Osteoblast (primary cell): Measurements from ENCODE around the gene COLQ. TPM values are rescaled to one million over a fixed set of nuclear protein-coding genes. Genes with fewer than 3 reads are reported as not detected.

Experiments used
- DNase-seq: peaks from one replicate; pipeline ENCODE4 v3.0.0; 2011; ENCODE audit warnings: low spot score, mixed read lengths; ENCODE audit not compliant: insufficient read length; ENCODE audit errors: missing footprints
- H2AFZ ChIP-seq: 2 replicates; pipeline ENCODE4 v1.6.0; 2011; ENCODE audit warnings: mild to moderate bottlenecking, low read length
- H3K27ac ChIP-seq: 2 replicates; pipeline ENCODE4 v1.5.1; 2011; ENCODE audit warnings: mild to moderate bottlenecking, low read depth, low read length, moderate library complexity
- H3K27me3 ChIP-seq: 2 replicates; pipeline ENCODE4 v1.6.0; 2012; ENCODE audit warnings: mild to moderate bottlenecking, control low read depth, inconsistent platforms, low read length, moderate library complexity; ENCODE audit not compliant: insufficient read depth
- H3K36me3 ChIP-seq: 2 replicates; pipeline ENCODE4 v1.5.1; 2011; ENCODE audit warnings: mild to moderate bottlenecking, low read length, control low read depth, moderate library complexity; ENCODE audit not compliant: insufficient read depth
- H3K4me1 ChIP-seq: 2 replicates; pipeline ENCODE4 v1.5.1; 2011; ENCODE audit warnings: mild to moderate bottlenecking, low read length, control low read depth, moderate library complexity; ENCODE audit not compliant: insufficient read depth
- H3K4me2 ChIP-seq: 2 replicates; pipeline ENCODE4 v1.6.0; 2011; ENCODE audit warnings: mild to moderate bottlenecking, low read length; ENCODE audit not compliant: insufficient read depth
- H3K4me3 ChIP-seq: fragments of 200-600 bp; sonication (generic); 3 replicates; pipeline ENCODE4 v1.5.1; 2012; ENCODE audit warnings: mild to moderate bottlenecking, low read length, inconsistent platforms; ENCODE audit not compliant: insufficient read depth
- H3K79me2 ChIP-seq: 2 replicates; pipeline ENCODE4 v1.6.0; 2012; ENCODE audit warnings: mild to moderate bottlenecking, low read length, control low read depth, inconsistent platforms; ENCODE audit not compliant: insufficient read depth
- H3K9me3 ChIP-seq: 2 replicates; pipeline ENCODE4 v1.5.1; 2011; ENCODE audit warnings: low read depth, low read length, control low read depth
- H4K20me1 ChIP-seq: 2 replicates; pipeline ENCODE4 v1.6.0; 2012; ENCODE audit warnings: mild to moderate bottlenecking, low read length, control low read depth; ENCODE audit not compliant: insufficient read depth
- CTCF ChIP-seq: IDR thresholded peaks from 2 replicates; pipeline ENCODE4 v1.5.1; 2011; ENCODE audit warnings: mild to moderate bottlenecking, low read depth, low read length, moderate library complexity; ENCODE audit errors: extremely low read depth
- total RNA-seq: library from RNA; depleted of rRNA; stranded (reverse); fragments of >200 nt; gene quantifications from 2 replicates; pipeline ENCODE4 v1.2.3, GENCODE V29; 2012

COLQ gene
- total RNA-seq, 1 donor = 1.4 TPM

GRCh38 chr3:15522016-15522415 is 510 bp upstream of the COLQ start:
- H3K4me3 ChIP-seq = no peak overlapping the region
- no peak overlapping the region for H3K4me2 ChIP-seq
- H2AFZ ChIP-seq = no peak overlapping the region
- H3K27me3 ChIP-seq = no peaks in the 10 kb centered on the region
- TF ChIP-seq CTCF = no peak
- no peak for DNase-seq
- no peaks in the 10 kb centered on the region for H3K4me1 ChIP-seq
- no peaks in the 10 kb centered on the region for H3K79me2 ChIP-seq
- H3K9me3 ChIP-seq = no peaks in the 10 kb centered on the region
- no peak overlapping the region for H3K27ac ChIP-seq
- H3K36me3 ChIP-seq = no peaks in the 10 kb centered on the region
- no peaks in the 10 kb centered on the region for H4K20me1 ChIP-seq

- H3K79me2 ChIP-seq = no peaks in the 10 kb centered on the region
- no peak overlapping the region for H3K4me2 ChIP-seq
- H3K27me3 ChIP-seq = no peaks in the 10 kb centered on the region
- H4K20me1 ChIP-seq = no peaks in the 10 kb centered on the region
- no peak for DNase-seq
- no peak overlapping the region for H2AFZ ChIP-seq
- H3K36me3 ChIP-seq = no peaks in the 10 kb centered on the region
- H3K27ac ChIP-seq = no peak overlapping the region
- TF ChIP-seq CTCF = no peak
- no peaks in the 10 kb centered on the region for H3K9me3 ChIP-seq
- H3K4me1 ChIP-seq = no peaks in the 10 kb centered on the region
- no peak overlapping the region for H3K4me3 ChIP-seq
Observed at GRCh38 chr3:15520804-15521572, 518 bp downstream of the COLQ start.

- H3K27me3 ChIP-seq = no peaks in the 10 kb centered on the region
- DNase-seq = no peak
- TF ChIP-seq CTCF = no peak
- no peaks in the 10 kb centered on the region for H3K79me2 ChIP-seq
- no peaks in the 10 kb centered on the region for H3K36me3 ChIP-seq
- H3K9me3 ChIP-seq = no peaks in the 10 kb centered on the region
- no peaks in the 10 kb centered on the region for H3K4me1 ChIP-seq
- H3K4me2 ChIP-seq = no peak overlapping the region
- no peak overlapping the region for H2AFZ ChIP-seq
- H3K27ac ChIP-seq = no peak overlapping the region
- H4K20me1 ChIP-seq = no peaks in the 10 kb centered on the region
- H3K4me3 ChIP-seq = no peak overlapping the region
Observed at GRCh38 chr3:15520185-15520584, 1.3 kb downstream of the COLQ start.

GRCh38 chr3:15519096-15519495 is 2.4 kb downstream of the COLQ start:
- Histone ChIP-seq H3K27ac (no peak overlapping the region), H3K27me3 (no peaks in the 10 kb centered on the region), H3K9me3 (no peaks in the 10 kb centered on the region), H3K4me1 (no peaks in the 10 kb centered on the region), H2AFZ (no peak overlapping the region), H4K20me1 (no peaks in the 10 kb centered on the region), H3K4me2 (no peak overlapping the region), H3K4me3 (no peak overlapping the region), H3K36me3 (no peaks in the 10 kb centered on the region), H3K79me2 (no peaks in the 10 kb centered on the region)
- no peak for DNase-seq
- TF ChIP-seq CTCF = no peak
